ENCODE results near the gene RPP25. TPM values are rescaled to one million over a fixed set of nuclear protein-coding genes. Genes with fewer than 3 reads are reported as not detected.
A peak's percentile ranks its signal among the peaks of the same experiment; 100 is the strongest.

Gene RPP25, protein sequence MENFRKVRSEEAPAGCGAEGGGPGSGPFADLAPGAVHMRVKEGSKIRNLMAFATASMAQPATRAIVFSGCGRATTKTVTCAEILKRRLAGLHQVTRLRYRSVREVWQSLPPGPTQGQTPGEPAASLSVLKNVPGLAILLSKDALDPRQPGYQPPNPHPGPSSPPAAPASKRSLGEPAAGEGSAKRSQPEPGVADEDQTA
- total RNA-seq (1 to 10 TPM; 3.0 to 6.7 (median 4.0) TPM), polyA plus RNA-seq (1 to 10 TPM; 5.0 to 6.7 TPM)

DNA sequence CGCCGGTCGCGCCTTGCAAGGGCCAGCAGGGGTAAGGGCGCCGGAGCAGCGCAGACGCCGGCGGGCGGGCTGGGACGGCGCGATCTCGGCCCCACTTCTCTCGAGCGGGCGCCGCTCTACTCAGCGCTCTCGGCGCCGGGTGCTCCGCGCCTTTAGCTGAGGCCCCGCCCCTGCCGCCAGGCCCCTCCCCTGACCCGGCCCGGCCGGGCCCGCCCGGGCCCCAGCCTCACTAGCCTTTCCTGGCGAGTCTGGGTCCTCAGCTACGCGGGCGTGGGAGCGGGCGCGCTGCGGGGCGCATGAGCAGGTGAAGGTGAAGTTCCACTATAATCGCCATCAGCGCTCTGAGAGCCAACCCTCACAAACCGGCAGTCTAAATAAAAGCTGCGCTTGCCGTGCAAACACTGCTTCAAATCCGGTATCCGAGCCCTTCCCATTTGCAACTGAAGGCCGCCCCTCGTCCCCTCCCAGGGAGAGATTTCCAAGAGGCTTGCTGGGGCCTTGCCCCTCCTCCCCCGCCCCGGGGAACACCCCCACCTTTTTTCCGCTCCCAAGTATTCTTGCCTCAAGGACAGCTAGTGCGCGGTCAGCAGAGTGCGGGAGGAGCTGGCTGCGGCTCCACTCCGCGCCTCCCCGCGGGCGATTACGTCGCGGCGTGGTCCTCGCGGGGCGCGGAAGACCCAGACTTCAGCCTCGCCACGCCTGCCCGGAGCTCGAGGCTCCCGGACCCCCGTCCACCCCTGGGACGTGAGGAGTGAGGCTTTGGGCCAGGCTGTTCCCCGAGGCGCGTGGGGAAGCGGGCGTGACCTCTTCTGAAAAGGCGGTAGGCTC lies at the start of gene RPP25:
RPP25 (minus strand) TSS at position 125 of the 828 bp plus-strand sequence. CDS start 189 bp downstream, outside the sequence.
- peak within 1 kb of the TSS; percentile 59 to 80 (median 70) for H3K4me3 ChIP-seq
- ATAC-seq (peak; percentile 83 to 89 (median 86)), DNase-seq (peak; percentile 79 to 92 (median 86)), FAIRE-seq (no peak)
- no peaks in the 10 kb centered on the region for H3K9me3 ChIP-seq
- H3K27ac ChIP-seq: peak within 1 kb of the TSS; percentile 65 to 91 (median 79)
- no peaks in the 10 kb centered on the region for H3K27me3 ChIP-seq
- H3K4me1 ChIP-seq: peaks cover 5 to 16% (median 12%) of the 10 kb centered on the region in 3 donors
- TF ChIP-seq, protein P1, sequence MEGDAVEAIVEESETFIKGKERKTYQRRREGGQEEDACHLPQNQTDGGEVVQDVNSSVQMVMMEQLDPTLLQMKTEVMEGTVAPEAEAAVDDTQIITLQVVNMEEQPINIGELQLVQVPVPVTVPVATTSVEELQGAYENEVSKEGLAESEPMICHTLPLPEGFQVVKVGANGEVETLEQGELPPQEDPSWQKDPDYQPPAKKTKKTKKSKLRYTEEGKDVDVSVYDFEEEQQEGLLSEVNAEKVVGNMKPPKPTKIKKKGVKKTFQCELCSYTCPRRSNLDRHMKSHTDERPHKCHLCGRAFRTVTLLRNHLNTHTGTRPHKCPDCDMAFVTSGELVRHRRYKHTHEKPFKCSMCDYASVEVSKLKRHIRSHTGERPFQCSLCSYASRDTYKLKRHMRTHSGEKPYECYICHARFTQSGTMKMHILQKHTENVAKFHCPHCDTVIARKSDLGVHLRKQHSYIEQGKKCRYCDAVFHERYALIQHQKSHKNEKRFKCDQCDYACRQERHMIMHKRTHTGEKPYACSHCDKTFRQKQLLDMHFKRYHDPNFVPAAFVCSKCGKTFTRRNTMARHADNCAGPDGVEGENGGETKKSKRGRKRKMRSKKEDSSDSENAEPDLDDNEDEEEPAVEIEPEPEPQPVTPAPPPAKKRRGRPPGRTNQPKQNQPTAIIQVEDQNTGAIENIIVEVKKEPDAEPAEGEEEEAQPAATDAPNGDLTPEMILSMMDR (IDR thresholded peaks at IDR 0.05): no peak
- WGBS, 2 donors: 1% methylated on average over 61 to 83 of the region's 83 CpGs
- H3K36me3 ChIP-seq: no peaks in the 10 kb centered on the region
- intact Hi-C loops (cut with DNase I): loop anchor here in 2 of 3 donors (10.0 kb wide), 2 partner anchors 248 to 322 kb away; partner anchors contain the start of gene C15orf39 (in 1 of the 2)

DNA sequence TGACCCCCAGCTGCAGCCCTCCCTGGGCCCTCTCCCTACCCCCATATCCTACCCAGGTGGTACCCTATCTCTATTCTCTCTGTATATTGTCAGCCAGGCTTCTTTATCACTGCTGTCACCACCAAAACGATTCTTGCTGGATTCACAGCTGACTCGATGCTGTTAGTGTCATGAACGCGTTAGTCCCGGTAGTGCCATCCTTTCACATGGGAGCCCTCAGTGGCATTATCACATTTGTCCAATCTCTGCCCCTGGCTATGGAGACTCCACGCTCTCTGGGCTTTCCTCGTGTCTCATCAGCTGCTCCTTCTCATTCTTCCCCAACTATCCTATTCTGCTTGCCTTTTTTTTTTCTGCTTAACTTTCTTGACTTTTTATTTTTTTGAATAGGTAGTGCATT lies 45.8 kb upstream of the RPP25 start:
- Histone ChIP-seq H3K27me3 (no peaks in the 10 kb centered on the region), H3K36me3 (no peaks in the 10 kb centered on the region), H3K27ac (no peak overlapping the region), H3K4me1 (peaks cover 5 to 16% (median 13%) of the 10 kb centered on the region in 3 donors), H3K9me3 (no peaks in the 10 kb centered on the region), H3K4me3 (no peak overlapping the region)
- FAIRE-seq: no peak
- WGBS, 2 donors: 60 to 61% methylated on average over 7 of the region's 7 CpGs
- ATAC-seq: no peak
- TF ChIP-seq, protein P1 (IDR thresholded peaks at IDR 0.05): no peak
- DNase-seq: no peak
- intact Hi-C loops (cut with DNase I): no loop called here

DNA sequence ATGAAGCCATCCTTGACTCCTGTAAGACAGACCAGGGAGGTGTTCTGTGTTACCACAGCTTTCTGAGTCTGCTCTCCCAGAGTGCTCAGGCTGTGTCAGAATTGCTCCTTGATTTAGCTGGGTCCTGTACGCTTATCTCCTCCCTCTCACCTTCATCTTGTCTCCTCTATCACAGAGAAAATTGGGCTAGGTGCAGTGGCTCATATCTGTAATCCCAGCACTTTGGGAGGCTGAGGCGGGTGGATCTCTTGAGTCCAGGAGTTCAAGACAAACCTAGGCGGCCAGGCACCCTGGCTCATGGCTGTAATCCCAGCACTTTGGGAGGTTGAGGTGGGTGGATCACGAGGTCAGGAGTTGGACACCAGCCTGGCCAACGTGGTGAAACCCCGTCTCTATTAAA lies 44.7 kb upstream of the RPP25 start:
- ATAC-seq: no peak
- TF ChIP-seq, protein P1 (IDR thresholded peaks at IDR 0.05): no peak

DNA sequence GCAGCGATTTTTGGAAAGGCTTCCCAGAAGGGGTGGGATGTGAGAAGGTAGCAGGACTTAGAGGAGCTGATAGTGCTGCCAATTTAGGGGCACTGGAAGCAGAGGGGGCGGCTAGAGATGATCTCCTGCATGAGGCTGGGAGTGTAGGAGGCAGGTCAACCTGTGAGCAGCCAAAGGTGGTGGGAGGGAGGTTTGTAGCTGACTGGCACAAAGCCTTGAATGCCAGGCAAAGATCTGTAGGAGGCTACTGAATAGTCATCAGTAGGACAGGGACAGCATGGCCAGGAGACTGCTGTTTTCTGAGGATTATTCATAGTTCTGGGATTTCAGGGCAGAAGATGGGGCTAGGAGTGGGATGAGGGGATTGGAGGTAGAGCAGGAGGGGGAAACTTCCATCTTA lies 41.0 kb upstream of the RPP25 start:
- TF ChIP-seq, protein P1 (IDR thresholded peaks at IDR 0.05): no peak
- FAIRE-seq (no peak), ATAC-seq (no peak), DNase-seq (no peak)
- intact Hi-C loops (cut with DNase I): no loop called here
- H3K9me3 ChIP-seq: no peaks in the 10 kb centered on the region
- peaks cover 5 to 19% (median 12%) of the 10 kb centered on the region in 3 donors for H3K4me1 ChIP-seq
- no peaks in the 10 kb centered on the region for H3K27me3 ChIP-seq
- no peaks in the 10 kb centered on the region for H3K36me3 ChIP-seq
- WGBS, 2 donors: 88 to 93% methylated on average over 2 of the region's 2 CpGs
- H3K4me3 ChIP-seq: no peak overlapping the region
- peak overlapping the region in 1 of 4 donors; percentile 87 for H3K27ac ChIP-seq

More for the DNA sequence above, 44.7 kb upstream of the RPP25 start:
- Histone ChIP-seq H3K27me3 (no peaks in the 10 kb centered on the region), H3K27ac (no peak overlapping the region), H3K4me3 (no peak overlapping the region), H3K9me3 (no peaks in the 10 kb centered on the region), H3K4me1 (peaks cover 5 to 19% (median 16%) of the 10 kb centered on the region in 3 donors), H3K36me3 (no peaks in the 10 kb centered on the region)
- no peak for FAIRE-seq
- peak in 1 of 6 donors; percentile 17 for DNase-seq
- intact Hi-C loops (cut with DNase I): no loop called here
- WGBS, 2 donors: 75 to 83% methylated on average over 6 of the region's 6 CpGs

All from pancreas (tissue), 10 donors.